Fibroblast of lung (primary cell): ENCODE results near the gene ADGRF5.

Experiments used
- EZH2 ChIP-seq: IDR thresholded peaks from 2 replicates; pipeline ENCODE4 v1.5.1; 2012; ENCODE audit warnings: low read length, control low read depth, mild to moderate bottlenecking; ENCODE audit errors: missing control alignments
- TF ChIP-seq, protein P1 (sequence below), 2 donors: IDR thresholded peaks in 1 of 2; conservative IDR thresholded peaks in 1 of 2; 1 replicate in 1 of 2; 2 replicates in 1 of 2; pipeline ENCODE4 v1.5.1; 2011 to 2012; ENCODE audit warnings: low read length in 2 of 2, control low read depth in 1 of 2, inconsistent platforms in 1 of 2, low read depth in 1 of 2, mild to moderate bottlenecking in 1 of 2

DNA sequence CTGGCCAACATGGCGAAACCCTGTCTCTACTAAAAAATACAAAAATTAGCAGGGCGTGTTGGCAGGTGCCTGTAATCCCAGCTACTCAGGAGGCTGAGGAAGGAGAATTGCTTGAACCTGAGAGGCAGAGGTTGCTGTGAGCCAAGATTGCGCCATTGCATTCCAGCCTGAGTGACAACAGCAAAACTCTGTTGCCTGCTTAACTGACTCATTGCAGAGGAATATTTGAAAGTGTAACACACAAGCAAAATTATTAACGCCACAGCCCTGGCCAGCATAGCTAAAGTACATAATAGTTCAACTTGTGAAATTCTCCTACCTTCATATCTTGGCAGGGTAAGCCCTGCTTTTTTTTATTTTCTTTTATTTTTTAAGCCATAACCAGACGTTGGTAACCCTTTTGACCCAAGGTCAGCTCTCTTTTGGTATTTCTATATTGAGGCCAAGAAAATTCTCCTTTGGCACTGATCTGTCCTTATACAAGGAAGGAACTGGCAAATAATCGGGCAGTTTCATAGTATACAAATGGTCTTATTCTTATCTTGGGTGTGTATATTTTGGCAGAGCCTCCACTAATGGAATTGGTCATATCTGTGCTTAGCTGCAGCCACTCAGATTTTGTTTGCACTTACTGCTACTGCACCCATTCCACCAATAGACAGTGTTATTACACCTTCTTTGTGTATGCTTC lies 4.0 kb upstream of the ADGRF5 start:
- TF ChIP-seq, protein P1, sequence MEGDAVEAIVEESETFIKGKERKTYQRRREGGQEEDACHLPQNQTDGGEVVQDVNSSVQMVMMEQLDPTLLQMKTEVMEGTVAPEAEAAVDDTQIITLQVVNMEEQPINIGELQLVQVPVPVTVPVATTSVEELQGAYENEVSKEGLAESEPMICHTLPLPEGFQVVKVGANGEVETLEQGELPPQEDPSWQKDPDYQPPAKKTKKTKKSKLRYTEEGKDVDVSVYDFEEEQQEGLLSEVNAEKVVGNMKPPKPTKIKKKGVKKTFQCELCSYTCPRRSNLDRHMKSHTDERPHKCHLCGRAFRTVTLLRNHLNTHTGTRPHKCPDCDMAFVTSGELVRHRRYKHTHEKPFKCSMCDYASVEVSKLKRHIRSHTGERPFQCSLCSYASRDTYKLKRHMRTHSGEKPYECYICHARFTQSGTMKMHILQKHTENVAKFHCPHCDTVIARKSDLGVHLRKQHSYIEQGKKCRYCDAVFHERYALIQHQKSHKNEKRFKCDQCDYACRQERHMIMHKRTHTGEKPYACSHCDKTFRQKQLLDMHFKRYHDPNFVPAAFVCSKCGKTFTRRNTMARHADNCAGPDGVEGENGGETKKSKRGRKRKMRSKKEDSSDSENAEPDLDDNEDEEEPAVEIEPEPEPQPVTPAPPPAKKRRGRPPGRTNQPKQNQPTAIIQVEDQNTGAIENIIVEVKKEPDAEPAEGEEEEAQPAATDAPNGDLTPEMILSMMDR (conservative IDR thresholded peaks at IDR 0.05 in 1 of 2, IDR thresholded peaks at IDR 0.05 in 1 of 2; ENCODE audit: low read depth in 1 of 2, low read length in 2 of 2): no peak
- TF ChIP-seq EZH2: no peak
